Amniotic epithelial cell (primary cell): ENCODE results near the gene USP53.
"Not testable (repeated sequence)": the region's sequence is repeated elsewhere in the genome, so short reads cannot be mapped to it uniquely, and the experiment has no call there.

ENCODE experiments used
- DNase-seq: peaks from one replicate; pipeline ENCODE4 v3.0.0-alpha.2; 2010; ENCODE audit warnings: low read depth

USP53 gene

GRCh38 chr4:119212234-119212963, at the start of gene USP53:
TSS of gene USP53 (plus strand) at chr4:119212713. CDS start at chr4:119239760, 27,047 bp downstream.
- peak; percentile 97 for DNase-seq

DNA sequence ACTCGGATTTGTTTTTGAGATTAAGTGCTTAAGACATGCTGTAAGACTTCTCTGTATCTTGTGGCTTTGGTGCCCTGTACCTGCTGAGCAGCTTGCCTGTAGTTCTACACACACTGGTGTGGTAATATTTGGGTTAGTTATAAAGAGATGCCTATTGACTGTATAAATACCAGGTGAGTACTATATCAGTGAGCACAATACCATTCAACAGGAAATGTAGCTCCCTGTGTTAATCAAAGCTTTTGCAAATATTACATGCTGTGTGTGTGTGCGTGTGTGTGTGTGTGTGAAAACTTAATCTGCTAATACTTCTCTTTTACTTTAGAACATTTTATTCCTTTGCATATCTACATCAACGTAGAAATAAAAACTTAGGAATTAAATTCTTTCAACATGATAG, 46.7 kb upstream of the USP53 start:
- no peak for DNase-seq

- DNase-seq, result no peak
Measured at GRCh38 chr4:119170195-119170594, 42.3 kb upstream of the USP53 start.

- DNase-seq, result no peak
Measured at GRCh38 chr4:119172223-119172622, 40.3 kb upstream of the USP53 start.

DNA sequence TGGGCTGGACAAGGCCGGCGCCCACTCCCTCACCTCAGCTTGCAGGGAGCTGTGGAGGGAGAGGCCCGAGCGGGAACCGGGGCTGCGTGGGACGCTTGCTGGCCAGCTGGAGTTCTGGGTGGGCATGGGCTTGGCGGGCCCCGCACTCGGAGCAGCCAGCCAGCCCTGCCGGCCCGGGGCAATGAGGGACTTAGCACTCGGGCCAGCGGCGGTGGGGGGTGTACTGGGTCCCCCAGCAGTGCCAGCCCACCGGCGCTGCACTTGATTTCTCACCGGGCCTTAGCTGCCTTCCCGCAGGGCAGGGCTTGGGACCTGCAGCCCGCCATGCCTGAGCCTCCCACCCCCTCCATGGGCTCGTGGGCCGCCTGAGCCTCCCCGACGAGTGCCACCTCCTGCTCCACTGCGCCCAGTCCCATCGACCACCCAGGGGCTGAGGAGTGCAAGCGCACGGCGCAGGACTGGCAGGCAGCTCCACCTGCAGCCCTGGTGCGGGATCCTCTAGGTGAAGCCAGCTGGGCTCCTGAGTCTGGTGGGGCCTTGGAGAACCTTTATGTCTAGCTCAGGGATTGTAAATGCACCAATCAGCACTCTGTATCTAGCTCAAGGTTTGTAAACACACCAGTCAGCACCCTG, 38.7 kb upstream of the USP53 start:
- DNase-seq, result not testable (repeated sequence)

DNA sequence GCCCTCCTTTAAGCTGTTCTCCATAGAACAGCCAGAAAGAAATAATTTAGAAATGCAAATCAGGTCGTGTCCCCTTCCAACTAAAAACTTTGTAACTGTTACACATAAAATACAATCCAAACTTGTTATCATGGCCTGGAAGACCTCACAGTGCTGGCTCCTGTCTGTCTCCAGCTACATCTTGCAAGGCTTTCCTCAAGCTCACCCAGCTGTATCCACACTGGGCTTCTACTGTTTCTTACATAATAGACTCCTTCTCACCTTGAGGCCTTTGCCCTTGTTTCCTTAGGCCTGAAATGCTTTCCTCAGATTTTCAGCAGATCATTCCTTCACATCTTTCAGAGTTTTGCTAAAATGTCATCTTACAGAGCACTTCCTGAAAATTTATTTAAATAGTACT, 33.5 kb upstream of the USP53 start:
- no peak for DNase-seq

- no peak for DNase-seq
Measured at GRCh38 chr4:119184128-119184527, 28.4 kb upstream of the USP53 start.

DNA sequence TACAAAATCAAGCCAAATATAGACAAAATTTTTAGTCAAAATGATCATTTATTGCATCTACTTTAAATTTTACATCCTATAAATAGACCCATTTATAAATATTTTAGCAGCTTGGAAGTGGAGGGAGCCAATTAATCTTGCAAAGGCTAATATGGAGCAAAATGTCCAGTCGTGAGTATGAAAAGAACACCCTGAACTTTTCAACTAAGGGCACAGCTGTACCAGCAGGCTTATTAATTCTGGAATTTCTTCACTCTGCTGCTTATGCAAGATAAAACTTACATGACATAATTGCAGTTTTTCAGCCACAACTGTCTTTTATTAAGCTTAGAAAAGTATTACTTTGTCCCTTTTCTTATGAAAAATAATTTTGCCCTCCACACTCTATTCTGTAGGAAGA, 22.9 kb upstream of the USP53 start:
- peak; percentile 87 for DNase-seq

GRCh38 chr4:119190354-119190753, 22.2 kb upstream of the USP53 start:
- no peak for DNase-seq

DNA sequence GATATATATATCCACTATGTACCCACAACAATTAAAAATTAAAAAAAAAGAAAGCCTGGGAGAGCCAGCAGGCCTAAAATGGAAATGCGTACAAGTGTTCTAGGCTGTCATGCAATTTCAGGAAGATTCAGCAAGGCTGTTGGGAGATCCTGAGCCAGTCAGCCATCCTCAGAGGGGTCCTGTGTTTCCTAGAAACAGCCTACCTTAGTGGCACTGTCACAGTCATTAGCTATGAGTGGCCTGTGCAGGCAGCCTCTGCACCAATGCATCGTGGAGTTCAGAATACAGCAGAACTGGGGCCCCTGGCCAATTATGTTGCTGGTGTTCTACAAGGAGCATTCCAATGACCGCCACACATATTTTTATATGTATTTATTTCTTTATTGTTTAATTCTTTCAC, 21.0 kb upstream of the USP53 start:
- DNase-seq, result no peak

GRCh38 chr4:119197772-119198212, 14.7 kb upstream of the USP53 start:
- no peak for DNase-seq

DNA sequence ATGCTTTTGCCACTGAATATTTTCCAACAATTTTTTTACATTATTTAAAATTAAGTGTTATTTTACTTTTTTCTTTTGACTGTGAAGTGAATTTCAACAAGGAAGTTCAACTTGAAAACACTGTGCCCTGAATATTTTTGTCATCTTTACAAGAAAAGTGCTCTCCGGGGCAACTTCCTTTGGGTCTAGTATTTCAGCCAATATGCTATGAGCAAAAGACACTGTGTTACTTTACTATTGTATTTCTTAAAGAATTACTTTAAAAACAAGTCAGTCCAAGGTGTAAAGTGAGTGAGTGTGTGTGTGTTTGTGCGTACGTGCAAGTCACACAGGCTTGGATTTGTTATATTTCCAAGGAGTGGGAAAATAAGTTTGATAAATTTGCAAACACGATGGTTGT, 7.6 kb upstream of the USP53 start:
- DNase-seq, result no peak

DNA sequence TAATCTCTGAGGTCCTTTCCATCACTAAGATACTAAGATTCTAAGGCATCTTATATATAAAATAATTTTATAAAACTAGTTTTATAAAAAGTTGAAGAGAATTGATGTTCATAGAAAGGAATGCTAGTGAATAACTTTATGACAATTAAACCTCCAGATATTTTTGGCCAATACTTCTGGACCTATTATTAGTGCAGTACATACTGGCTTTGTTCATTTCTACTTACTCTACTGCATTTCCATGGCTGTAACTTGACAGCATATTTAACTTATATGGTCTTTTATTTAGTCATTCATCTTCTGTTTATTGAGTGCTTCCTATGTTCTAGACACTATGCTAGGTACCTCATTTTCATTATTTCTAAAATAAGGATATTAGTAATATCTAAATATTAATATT, 6.8 kb upstream of the USP53 start:
- DNase-seq, result no peak

DNA sequence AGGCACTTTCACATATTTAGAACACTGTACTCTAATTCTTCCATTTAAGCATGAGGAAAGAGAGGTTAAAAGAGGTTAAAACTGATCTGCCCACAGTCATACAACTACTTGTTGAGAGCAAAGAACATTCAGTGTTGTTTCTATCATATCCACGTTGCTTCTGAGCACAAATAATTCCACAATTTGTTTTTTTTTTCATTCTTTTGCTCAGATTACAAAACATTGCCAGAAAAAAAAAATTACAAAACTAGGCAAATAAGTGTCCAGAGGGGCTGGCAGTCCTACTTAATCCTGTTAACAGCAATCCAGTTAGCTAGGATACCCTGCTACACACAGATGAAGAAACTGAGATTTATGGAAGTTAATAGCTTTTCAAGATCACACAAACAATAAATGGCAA, 6.3 kb upstream of the USP53 start:
- peak; percentile 56 for DNase-seq

DNA sequence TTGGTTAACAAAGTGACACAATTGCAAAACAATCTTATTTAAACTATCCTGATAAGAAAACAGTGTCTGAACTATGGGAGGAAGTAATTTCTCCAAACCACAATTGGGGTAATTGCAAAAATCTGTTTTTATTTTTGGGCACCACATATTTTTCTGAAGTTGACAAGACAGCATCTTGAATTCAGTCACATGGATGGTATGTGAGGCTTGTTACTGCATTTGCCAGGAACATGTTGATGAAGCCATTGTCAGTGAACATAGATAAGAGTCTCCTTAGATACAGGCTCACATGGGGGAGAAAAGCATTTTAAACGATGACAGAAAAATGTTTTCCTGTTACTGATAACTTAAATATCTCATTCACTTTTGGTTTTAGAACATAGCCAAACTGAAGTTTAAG, 5.5 kb upstream of the USP53 start:
- DNase-seq, result peak; percentile 95

- DNase-seq, result peak; percentile 87
Measured at GRCh38 chr4:119209077-119209476, 3.4 kb upstream of the USP53 start.

DNA sequence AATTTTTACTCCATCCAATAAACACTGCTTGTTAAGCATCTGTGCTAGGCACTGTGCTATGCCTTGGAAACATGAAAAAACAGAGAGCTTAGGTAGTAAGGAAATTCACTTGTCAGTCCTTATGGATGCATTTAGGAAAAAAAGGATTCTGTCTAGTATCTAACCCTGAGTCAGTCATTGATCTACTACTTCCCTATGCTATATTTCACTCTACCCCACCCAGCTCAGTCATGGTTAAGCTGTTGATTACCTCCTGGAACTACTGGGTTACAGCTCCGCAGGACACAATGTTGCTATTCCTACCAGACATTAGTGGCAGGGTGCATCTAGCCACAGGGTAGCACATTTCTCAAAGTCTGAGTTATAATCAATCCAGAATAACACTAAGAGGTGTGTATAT, 2.9 kb upstream of the USP53 start:
- no peak for DNase-seq

- peak; percentile 79 for DNase-seq
Measured at GRCh38 chr4:119210775-119211174, 1.7 kb upstream of the USP53 start.

GRCh38 chr4:119211867-119212233, 663 bp upstream of the USP53 start:
- DNase-seq, result no peak

DNA sequence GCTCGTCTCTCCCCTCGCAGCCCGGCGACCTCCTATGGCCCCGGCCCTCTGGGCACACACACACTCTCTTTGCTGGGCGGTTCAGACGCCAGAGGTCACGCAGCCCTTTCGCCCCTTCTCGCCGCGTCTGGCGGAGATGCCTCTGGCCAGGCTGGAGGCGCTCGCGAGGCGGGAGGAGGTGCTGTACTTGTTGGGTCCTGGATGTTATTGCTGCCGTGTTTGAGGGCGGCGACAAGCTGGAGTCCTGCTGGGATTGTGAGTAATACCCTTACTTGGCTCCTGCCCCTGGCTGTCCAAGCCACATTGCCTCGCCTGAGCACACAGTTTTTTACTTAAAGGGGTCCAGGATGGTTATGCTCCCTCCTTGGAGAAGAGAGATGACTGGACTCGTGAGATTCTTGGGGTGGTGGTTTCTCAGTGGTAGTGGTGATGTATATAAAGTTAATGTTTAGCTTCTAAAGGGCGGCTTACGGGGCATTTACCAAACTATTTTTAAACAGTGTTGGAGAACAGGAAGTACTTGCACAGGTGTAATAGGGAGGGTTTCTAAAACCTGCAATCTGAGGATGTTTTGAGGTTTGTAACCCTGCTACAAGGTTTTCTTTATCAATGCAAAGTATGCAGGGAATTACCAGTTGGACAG, 572 bp downstream of the USP53 start:
- peak; percentile 88 for DNase-seq

- DNase-seq, result no peak
Measured at GRCh38 chr4:119218093-119218492, 5.6 kb downstream of the USP53 start.

DNA sequence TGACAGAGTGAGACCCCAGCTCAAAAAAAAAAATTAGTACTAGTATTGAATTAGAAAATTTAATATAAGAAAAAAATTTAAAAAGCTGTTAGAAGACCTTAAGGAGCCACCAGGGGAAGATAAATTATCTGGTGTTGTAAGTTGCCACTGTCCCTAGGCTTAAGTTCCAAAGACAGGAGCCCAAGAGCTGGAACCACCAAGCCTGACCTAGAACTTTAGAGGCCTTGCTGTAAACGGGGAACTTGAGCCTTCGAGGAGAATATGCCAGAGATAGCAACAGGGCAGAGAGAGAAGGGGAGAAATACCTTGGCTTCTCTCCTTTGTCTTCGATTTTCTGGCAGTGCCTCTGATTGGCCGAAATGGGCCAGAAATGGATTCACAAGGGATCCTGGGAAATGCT, 8.9 kb downstream of the USP53 start:
- DNase-seq, result no peak

GRCh38 chr4:119227690-119228089, 15.2 kb downstream of the USP53 start:
- DNase-seq, result peak; percentile 74
